ENCODE results near the gene AP5B1.

AP5B1 gene

GRCh38 chr11:65780770-65781151 lies at the start of gene AP5B1:
AP5B1 (minus strand) TSS chr11:65780976; CDS start chr11:65780591, 385 bp downstream.
- Histone ChIP-seq H3K4me3 (ENCODE audit: low read depth, low read length) (peak within 1 kb of the TSS; percentile 83), H2AFZ (ENCODE audit: low read length, unreplicated experiment) (peak within 1 kb of the TSS; percentile 95), H3K4me1 (ENCODE audit: control insufficient read depth, insufficient read depth, low read length, unreplicated experiment) (peaks cover 15% of the 10 kb centered on the region), H3K27me3 (ENCODE audit: insufficient read depth, low read length) (peaks cover 8% of the 10 kb centered on the region), H3K79me2 (ENCODE audit: control insufficient read depth, insufficient read depth, low read length, unreplicated experiment) (peaks cover 28% of the 10 kb centered on the region), H3K36me3 (ENCODE audit: insufficient read depth, low read length) (peaks cover 7% of the 10 kb centered on the region; the same call in 1 of the 2 replicates), H3K27ac (ENCODE audit: low read depth, low read length) (peak within 1 kb of the TSS; percentile 37; the same call in 1 of the 2 replicates)

- Histone ChIP-seq H3K79me2 (ENCODE audit: control insufficient read depth, insufficient read depth, low read length, unreplicated experiment) (peaks cover 4% of the 10 kb centered on the region), H3K36me3 (ENCODE audit: insufficient read depth, low read length) (no peaks in the 10 kb centered on the region), H2AFZ (ENCODE audit: low read length, unreplicated experiment) (no peak overlapping the region), H3K4me1 (ENCODE audit: control insufficient read depth, insufficient read depth, low read length, unreplicated experiment) (peaks cover 2% of the 10 kb centered on the region), H3K4me3 (ENCODE audit: low read depth, low read length) (no peak overlapping the region), H3K27me3 (ENCODE audit: insufficient read depth, low read length) (no peaks in the 10 kb centered on the region), H3K27ac (ENCODE audit: low read depth, low read length) (no peak overlapping the region)
Observed at GRCh38 chr11:65829459-65829858, 48.7 kb upstream of the AP5B1 start.

- no peaks in the 10 kb centered on the region for H3K4me1 ChIP-seq (ENCODE audit: control insufficient read depth, insufficient read depth, low read length, unreplicated experiment)
- H3K79me2 ChIP-seq (ENCODE audit: control insufficient read depth, insufficient read depth, low read length, unreplicated experiment): no peaks in the 10 kb centered on the region
- H3K4me3 ChIP-seq (ENCODE audit: low read depth, low read length): no peak overlapping the region
- no peaks in the 10 kb centered on the region for H3K36me3 ChIP-seq (ENCODE audit: insufficient read depth, low read length)
- no peak overlapping the region for H3K27ac ChIP-seq (ENCODE audit: low read depth, low read length)
- no peaks in the 10 kb centered on the region for H3K27me3 ChIP-seq (ENCODE audit: insufficient read depth, low read length)
- no peak overlapping the region for H2AFZ ChIP-seq (ENCODE audit: low read length, unreplicated experiment)
Observed at GRCh38 chr11:65826984-65827735, 46.4 kb upstream of the AP5B1 start.

- no peaks in the 10 kb centered on the region for H3K79me2 ChIP-seq (ENCODE audit: control insufficient read depth, insufficient read depth, low read length, unreplicated experiment)
- no peaks in the 10 kb centered on the region for H3K4me1 ChIP-seq (ENCODE audit: control insufficient read depth, insufficient read depth, low read length, unreplicated experiment)
- no peaks in the 10 kb centered on the region for H3K27me3 ChIP-seq (ENCODE audit: insufficient read depth, low read length)
- H2AFZ ChIP-seq (ENCODE audit: low read length, unreplicated experiment): no peak overlapping the region
- no peak overlapping the region for H3K27ac ChIP-seq (ENCODE audit: low read depth, low read length)
- no peak overlapping the region for H3K4me3 ChIP-seq (ENCODE audit: low read depth, low read length)
- no peaks in the 10 kb centered on the region for H3K36me3 ChIP-seq (ENCODE audit: insufficient read depth, low read length)
Observed at GRCh38 chr11:65822776-65823528, 42.2 kb upstream of the AP5B1 start.

- Histone ChIP-seq H3K79me2 (ENCODE audit: control insufficient read depth, insufficient read depth, low read length, unreplicated experiment) (peaks cover 9% of the 10 kb centered on the region), H3K4me1 (ENCODE audit: control insufficient read depth, insufficient read depth, low read length, unreplicated experiment) (peaks cover 3% of the 10 kb centered on the region), H3K4me3 (ENCODE audit: low read depth, low read length) (no peak overlapping the region), H2AFZ (ENCODE audit: low read length, unreplicated experiment) (no peak overlapping the region), H3K27me3 (ENCODE audit: insufficient read depth, low read length) (no peaks in the 10 kb centered on the region), H3K27ac (ENCODE audit: low read depth, low read length) (no peak overlapping the region), H3K36me3 (ENCODE audit: insufficient read depth, low read length) (no peaks in the 10 kb centered on the region)
Observed at GRCh38 chr11:65821107-65821506, 40.3 kb upstream of the AP5B1 start.

- peaks cover 22% of the 10 kb centered on the region for H3K4me1 ChIP-seq (ENCODE audit: control insufficient read depth, insufficient read depth, low read length, unreplicated experiment)
- no peaks in the 10 kb centered on the region for H3K36me3 ChIP-seq (ENCODE audit: insufficient read depth, low read length)
- H3K27ac ChIP-seq (ENCODE audit: low read depth, low read length): peak overlapping the region; percentile 64
- peaks cover 9% of the 10 kb centered on the region for H3K79me2 ChIP-seq (ENCODE audit: control insufficient read depth, insufficient read depth, low read length, unreplicated experiment)
- peak overlapping the region; percentile 92 for H2AFZ ChIP-seq (ENCODE audit: low read length, unreplicated experiment)
- H3K27me3 ChIP-seq (ENCODE audit: insufficient read depth, low read length): no peaks in the 10 kb centered on the region
- peak overlapping the region; percentile 83 for H3K4me3 ChIP-seq (ENCODE audit: low read depth, low read length)
Observed at GRCh38 chr11:65817835-65818680, 37.3 kb upstream of the AP5B1 start.

GRCh38 chr11:65817312-65817834 lies 36.6 kb upstream of the AP5B1 start:
- H3K36me3 ChIP-seq (ENCODE audit: insufficient read depth, low read length): no peaks in the 10 kb centered on the region
- H2AFZ ChIP-seq (ENCODE audit: low read length, unreplicated experiment): peak overlapping the region; percentile 92
- H3K4me1 ChIP-seq (ENCODE audit: control insufficient read depth, insufficient read depth, low read length, unreplicated experiment): peaks cover 22% of the 10 kb centered on the region
- H3K27me3 ChIP-seq (ENCODE audit: insufficient read depth, low read length): no peaks in the 10 kb centered on the region
- H3K79me2 ChIP-seq (ENCODE audit: control insufficient read depth, insufficient read depth, low read length, unreplicated experiment): peaks cover 9% of the 10 kb centered on the region
- peak overlapping the region; percentile 83 for H3K4me3 ChIP-seq (ENCODE audit: low read depth, low read length)
- peak overlapping the region; percentile 64 for H3K27ac ChIP-seq (ENCODE audit: low read depth, low read length)

GRCh38 chr11:65816696-65817095 lies 35.9 kb upstream of the AP5B1 start:
- H2AFZ ChIP-seq (ENCODE audit: low read length, unreplicated experiment): no peak overlapping the region
- peak overlapping the region; percentile 83 for H3K4me3 ChIP-seq (ENCODE audit: low read depth, low read length)
- H3K27ac ChIP-seq (ENCODE audit: low read depth, low read length): no peak overlapping the region

GRCh38 chr11:65814986-65815565 lies 34.3 kb upstream of the AP5B1 start:
- Histone ChIP-seq H3K36me3 (ENCODE audit: insufficient read depth, low read length) (no peaks in the 10 kb centered on the region), H3K4me3 (ENCODE audit: low read depth, low read length) (no peak overlapping the region), H3K79me2 (ENCODE audit: control insufficient read depth, insufficient read depth, low read length, unreplicated experiment) (peaks cover 9% of the 10 kb centered on the region)

More at GRCh38 chr11:65816696-65817095, 35.9 kb upstream of the AP5B1 start:
- Histone ChIP-seq H3K4me1 (ENCODE audit: control insufficient read depth, insufficient read depth, low read length, unreplicated experiment) (peaks cover 22% of the 10 kb centered on the region), H3K36me3 (ENCODE audit: insufficient read depth, low read length) (no peaks in the 10 kb centered on the region), H3K79me2 (ENCODE audit: control insufficient read depth, insufficient read depth, low read length, unreplicated experiment) (peaks cover 9% of the 10 kb centered on the region), H3K27me3 (ENCODE audit: insufficient read depth, low read length) (no peaks in the 10 kb centered on the region)

More at GRCh38 chr11:65814986-65815565, 34.3 kb upstream of the AP5B1 start:
- no peak overlapping the region for H2AFZ ChIP-seq (ENCODE audit: low read length, unreplicated experiment)
- peak overlapping the region; percentile 64; the same call in 1 of the 2 replicates for H3K27ac ChIP-seq (ENCODE audit: low read depth, low read length)
- H3K27me3 ChIP-seq (ENCODE audit: insufficient read depth, low read length): no peaks in the 10 kb centered on the region
- H3K4me1 ChIP-seq (ENCODE audit: control insufficient read depth, insufficient read depth, low read length, unreplicated experiment): peaks cover 22% of the 10 kb centered on the region
